ENCODE measurements around the gene RAET1L. TPM values are rescaled to one million over a fixed set of nuclear protein-coding genes. Genes with fewer than 3 reads are reported as not detected.
A peak's percentile ranks its signal among the peaks of the same experiment; 100 is the strongest.

The RAET1L gene
- total and polyA plus RNA-seq, 9 of the 15 experiments (the other 6 are each of a cell fraction or from before 2014, with no cell fraction given): not detected

GRCh38 chr6:150004783-150005717, 20.3 kb downstream of the RAET1L start (continued):
- no peak for TF ChIP-seq HBP1 (CRISPR knock-in tag; IDR thresholded peaks at IDR 0.05)
- no peak for TF ChIP-seq MECOM (CRISPR knock-in tag; IDR thresholded peaks at IDR 0.05)
- no peak for TF ChIP-seq FOXP4 (CRISPR knock-in tag; IDR thresholded peaks at IDR 0.05; ENCODE audit: borderline replicate concordance)
- TF ChIP-seq ZBTB26 (CRISPR knock-in tag; IDR thresholded peaks at IDR 0.05): no peak
- no peak for TF ChIP-seq ADNP (tag; IDR thresholded peaks at IDR 0.05)
- peak in 1 of 2 experiments; percentile 34; a peak in 1 of 4 replicates for TF ChIP-seq KDM1A (IDR thresholded peaks at IDR 0.05)
- TF ChIP-seq GTF2E2 (tag; IDR thresholded peaks at IDR 0.05): no peak
- TF ChIP-seq CC2D1A (IDR thresholded peaks at IDR 0.05): 0 out of 2 replicates have a peak, but pooled peaks have one; percentile 32
- no peak for TF ChIP-seq TRIM28 (IDR thresholded peaks at IDR 0.05)
- TF ChIP-seq POLR3G (IDR thresholded peaks at IDR 0.05; ENCODE audit: extremely low read depth, insufficient read length, insufficient replicate concordance): no peak
- TF ChIP-seq ZNF561 (CRISPR knock-in tag; conservative IDR thresholded peaks at IDR 0.05): no peak
- TF ChIP-seq ZNF512 (tag; IDR thresholded peaks at IDR 0.05): no peak

Measured in K562 (cell line).